Activated naive CD4-positive, alpha-beta T cell treated with anti-CD3 and anti-CD28 coated beads, Interleukin-2, amount 50 U/mL, for 72 hours (primary cell): ENCODE measurements around the gene CXCR6. TPM values are rescaled to one million over a fixed set of nuclear protein-coding genes. Genes with fewer than 3 reads are reported as not detected.
"Not testable (repeated sequence)": the region's sequence is repeated elsewhere in the genome, so short reads cannot be mapped to it uniquely, and the experiment has no call there.

ENCODE experiments used
- ATAC-seq, 2 donors: fragments of 150-1000 bp; cut with Tn5 transposase; 2 replicates each; pipeline ENCODE4 v1.10.0; 2021; ENCODE audit warnings: mild to moderate bottlenecking in 2 of 2, moderate library complexity in 2 of 2
- DNase-seq, 2 donors: peaks; one replicate each; pipeline ENCODE4 v3.0.0; 2021 to 2022; ENCODE audit warnings: low spot score in 2 of 2
- H3K27ac Mint-ChIP-seq, 2 donors: one replicate each; pipeline ENCODE4 v1.8.0; 2022; ENCODE audit warnings: mild to moderate bottlenecking in 2 of 2, mixed read lengths in 2 of 2
- H3K36me3 Mint-ChIP-seq, 2 donors: one replicate each; pipeline ENCODE4 v1.8.0; 2022; ENCODE audit warnings: mixed read lengths in 2 of 2
- H3K9me3 Mint-ChIP-seq, 2 donors: one replicate each; pipeline ENCODE4 v1.8.0; 2022; ENCODE audit warnings: mixed read lengths in 2 of 2
- total RNA-seq, 2 donors: library from RNA; stranded (reverse); gene quantifications; one replicate each; pipeline ENCODE4 v1.2.3, GENCODE V29; 2022

CXCR6 gene
- total RNA-seq, 2 donors from 2014 or later: 1.0 to 1.8 TPM

- H3K36me3 Mint-ChIP-seq: peaks cover 22 to 51% of the 10 kb centered on the region in 2 donors
- DNase-seq: no peak
- no peak for ATAC-seq
- peak overlapping the region in 1 of 2 donors; percentile 27 for H3K27ac Mint-ChIP-seq
- no peaks in the 10 kb centered on the region for H3K9me3 Mint-ChIP-seq
These were observed 43.2 kb downstream of the CXCR6 start for GRCh38 chr3:45986303-45986982.

DNA sequence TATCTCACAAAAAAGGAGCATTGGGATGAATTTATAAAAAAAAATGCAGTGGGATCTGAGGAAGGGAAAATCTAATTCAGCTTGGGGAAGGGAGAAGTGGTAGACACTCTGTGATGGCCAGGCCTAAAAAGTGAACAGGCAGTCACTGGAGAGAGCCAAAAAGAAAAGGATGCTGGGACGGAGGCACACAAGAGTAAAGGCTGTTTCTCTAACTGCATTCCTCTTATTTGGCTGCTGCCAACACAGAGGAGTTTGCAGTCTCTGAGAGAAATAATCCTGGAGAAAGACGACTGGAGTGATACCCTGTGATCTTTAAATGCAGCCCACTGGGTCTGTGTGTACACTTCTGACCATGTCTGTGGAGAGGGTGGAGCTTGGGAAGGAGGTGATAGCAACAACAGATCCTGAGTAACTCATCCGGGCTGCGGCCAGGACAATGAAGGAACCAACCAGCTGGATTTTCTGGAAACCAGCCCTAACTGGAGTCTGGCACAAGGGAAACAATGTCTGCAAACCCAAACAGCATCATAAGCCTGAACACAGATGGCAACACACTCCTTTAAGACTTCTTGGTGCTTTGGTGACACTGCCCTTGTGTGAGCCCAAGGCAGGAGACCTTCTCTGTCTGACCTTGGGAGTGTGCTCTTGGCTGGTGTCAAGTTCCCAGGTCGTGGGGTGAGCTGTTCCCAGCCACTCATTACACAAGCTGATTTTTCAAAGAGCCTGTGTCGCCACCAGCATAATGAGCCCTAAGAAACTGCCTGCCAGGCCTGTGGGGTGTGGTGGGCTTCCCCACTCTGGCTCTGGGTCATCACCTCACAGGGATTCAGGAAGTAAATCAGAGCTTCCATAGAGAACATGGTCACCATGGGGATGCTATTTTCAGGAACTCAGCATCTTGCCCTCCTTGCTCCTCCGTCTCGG is 44.4 kb downstream of the CXCR6 start:
- H3K9me3 Mint-ChIP-seq: no peaks in the 10 kb centered on the region
- peak overlapping the region; percentile 27 to 34 for H3K27ac Mint-ChIP-seq
- H3K36me3 Mint-ChIP-seq: peaks cover 20 to 56% of the 10 kb centered on the region in 2 donors

DNA sequence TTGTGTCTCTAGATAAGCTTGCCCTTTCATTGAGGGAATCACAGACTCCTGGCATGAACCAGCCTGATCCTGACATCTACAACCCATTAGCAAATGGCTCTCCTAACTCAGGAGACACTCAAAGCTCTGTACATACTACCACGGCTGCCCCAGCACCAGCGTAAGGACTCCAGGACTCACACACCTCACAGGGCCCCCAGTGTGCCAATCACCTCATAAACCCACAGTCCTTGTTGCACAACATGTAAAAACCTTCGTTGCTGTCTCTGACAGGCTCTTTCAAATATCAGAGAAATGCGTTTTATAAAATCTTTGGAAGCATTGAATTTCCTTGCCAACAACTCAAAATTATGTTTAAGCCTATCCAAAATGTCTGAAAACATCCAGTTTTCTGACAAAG is 45.1 kb downstream of the CXCR6 start:
- ATAC-seq: peak in 1 of 2 donors; percentile 4

More for the DNA sequence above, 44.4 kb downstream of the CXCR6 start:
- DNase-seq (no peak), ATAC-seq (peak in 1 of 2 donors; percentile 13)

GRCh38 chr3:45988804-45989203 is 45.5 kb downstream of the CXCR6 start:
- peak; percentile 67 to 73 for ATAC-seq
- H3K27ac Mint-ChIP-seq: no peak overlapping the region
- H3K36me3 Mint-ChIP-seq: peaks cover 11 to 53% of the 10 kb centered on the region in 2 donors
- DNase-seq: no peak
- no peaks in the 10 kb centered on the region for H3K9me3 Mint-ChIP-seq

More for the DNA sequence above, 45.1 kb downstream of the CXCR6 start:
- Mint-ChIP-seq H3K27ac (peak overlapping the region in 1 of 2 donors; percentile 34), H3K9me3 (no peaks in the 10 kb centered on the region), H3K36me3 (peaks cover 14 to 56% of the 10 kb centered on the region in 2 donors)
- no peak for DNase-seq

GRCh38 chr3:45990181-45990580 is 46.9 kb downstream of the CXCR6 start:
- no peak for ATAC-seq
- no peak overlapping the region for H3K27ac Mint-ChIP-seq
- DNase-seq: no peak
- peaks cover 8 to 42% of the 10 kb centered on the region in 2 donors for H3K36me3 Mint-ChIP-seq
- no peaks in the 10 kb centered on the region for H3K9me3 Mint-ChIP-seq

DNA sequence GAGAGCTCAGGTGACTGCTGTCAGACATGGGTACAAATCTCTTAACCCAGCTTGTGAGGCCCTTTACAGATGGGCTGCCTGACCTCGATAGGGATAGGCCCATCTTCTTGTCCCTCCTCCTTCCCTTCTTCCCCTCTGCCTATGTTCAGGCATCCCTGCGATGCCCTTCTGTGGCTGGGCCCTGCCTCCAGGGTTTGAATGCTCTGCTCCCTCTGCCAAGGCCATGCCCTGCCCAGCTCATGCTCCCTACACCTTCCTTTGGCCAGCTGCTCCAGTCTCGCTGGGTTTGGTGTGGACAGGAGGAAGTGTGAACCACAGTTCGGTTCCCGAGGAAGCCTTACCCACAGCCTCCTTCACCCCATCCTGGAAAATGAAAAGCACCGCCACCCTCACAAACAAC is 48.1 kb downstream of the CXCR6 start:
- DNase-seq (no peak), ATAC-seq (no peak)
- Mint-ChIP-seq H3K9me3 (no peaks in the 10 kb centered on the region), H3K27ac (no peak overlapping the region), H3K36me3 (peaks cover 10 to 40% of the 10 kb centered on the region in 2 donors)

- ATAC-seq: no peak
These were observed 49.0 kb downstream of the CXCR6 start for GRCh38 chr3:45992133-45992729.

DNA sequence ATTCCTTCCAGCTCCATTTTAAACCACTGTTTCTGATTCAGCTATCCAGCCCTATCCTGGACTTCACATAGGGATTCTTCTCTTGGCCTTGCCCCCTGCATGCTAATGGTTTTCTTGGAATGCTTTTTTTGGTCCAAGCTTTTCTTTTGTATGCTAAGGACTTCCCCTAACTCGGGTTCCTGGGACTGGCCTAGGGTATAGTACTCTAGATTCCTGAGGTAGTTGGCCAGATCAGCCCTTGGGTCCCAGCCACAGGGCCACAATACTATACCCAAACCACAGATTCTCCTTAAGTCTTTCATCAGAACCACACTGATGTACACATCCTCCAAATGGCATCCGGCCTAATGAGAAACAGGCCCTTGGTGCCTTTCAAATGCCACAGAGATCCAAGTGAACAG is 49.6 kb downstream of the CXCR6 start:
- H3K36me3 Mint-ChIP-seq: peaks cover 5 to 32% of the 10 kb centered on the region in 2 donors
- DNase-seq: no peak
- H3K9me3 Mint-ChIP-seq: no peaks in the 10 kb centered on the region
- no peak for ATAC-seq
- peak overlapping the region; percentile 47 to 60 for H3K27ac Mint-ChIP-seq

More at GRCh38 chr3:45992133-45992729, 49.0 kb downstream of the CXCR6 start:
- no peaks in the 10 kb centered on the region for H3K9me3 Mint-ChIP-seq
- H3K36me3 Mint-ChIP-seq: peaks cover 8 to 36% of the 10 kb centered on the region in 2 donors
- DNase-seq: no peak
- H3K27ac Mint-ChIP-seq: peak overlapping the region in 1 of 2 donors; percentile 47

- H3K36me3 Mint-ChIP-seq: peaks cover 5 to 26% of the 10 kb centered on the region in 2 donors
- no peaks in the 10 kb centered on the region for H3K9me3 Mint-ChIP-seq
- no peak for DNase-seq
- H3K27ac Mint-ChIP-seq: peak overlapping the region in 1 of 2 donors; percentile 47
- ATAC-seq: peak; percentile 17 to 48
These were observed 50.3 kb downstream of the CXCR6 start for GRCh38 chr3:45993421-45994027.

GRCh38 chr3:45994419-45995235 is 51.4 kb downstream of the CXCR6 start:
- ATAC-seq (peak; percentile 61 to 67), DNase-seq (peak; percentile 35 to 64)
- H3K27ac Mint-ChIP-seq: peak overlapping the region; percentile 50 to 87
- peaks cover 5 to 26% of the 10 kb centered on the region in 2 donors for H3K36me3 Mint-ChIP-seq
- H3K9me3 Mint-ChIP-seq: no peaks in the 10 kb centered on the region

GRCh38 chr3:45995236-45996192 is 52.2 kb downstream of the CXCR6 start, which contains the start of gene FYCO1:
TSS of gene FYCO1 (minus strand) at chr3:45995824. CDS start at chr3:45984910, 10,914 bp downstream.
- peaks cover 5 to 18% of the 10 kb centered on the region in 2 donors for H3K36me3 Mint-ChIP-seq
- ATAC-seq (peak; percentile 82 to 87), DNase-seq (peak; percentile 78 to 83)
- H3K27ac Mint-ChIP-seq: peak within 1 kb of the TSS; percentile 50 to 87
- H3K9me3 Mint-ChIP-seq: no peaks in the 10 kb centered on the region

DNA sequence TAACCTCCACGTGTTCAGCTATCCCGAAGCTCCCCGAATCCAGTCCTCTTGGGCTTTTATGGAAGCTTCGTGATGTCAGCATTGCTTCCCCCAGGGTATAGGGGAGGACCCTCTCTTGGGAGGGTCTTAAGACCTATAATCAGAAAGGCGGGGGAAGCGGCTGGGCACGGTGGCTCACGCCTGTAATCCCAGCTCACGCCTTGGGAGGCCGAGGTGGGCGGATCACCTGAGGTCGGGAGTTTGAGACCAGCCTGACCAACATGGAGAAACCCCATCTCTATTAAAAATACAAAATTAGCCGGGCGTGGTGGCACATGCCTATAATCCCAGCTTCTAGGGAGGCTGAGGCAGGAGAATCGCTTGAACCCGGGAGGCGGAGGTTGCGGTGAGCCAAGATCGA is 54.2 kb downstream of the CXCR6 start:
- not testable (repeated sequence) for H3K27ac Mint-ChIP-seq, ATAC-seq, DNase-seq, H3K9me3 Mint-ChIP-seq, H3K36me3 Mint-ChIP-seq

DNA sequence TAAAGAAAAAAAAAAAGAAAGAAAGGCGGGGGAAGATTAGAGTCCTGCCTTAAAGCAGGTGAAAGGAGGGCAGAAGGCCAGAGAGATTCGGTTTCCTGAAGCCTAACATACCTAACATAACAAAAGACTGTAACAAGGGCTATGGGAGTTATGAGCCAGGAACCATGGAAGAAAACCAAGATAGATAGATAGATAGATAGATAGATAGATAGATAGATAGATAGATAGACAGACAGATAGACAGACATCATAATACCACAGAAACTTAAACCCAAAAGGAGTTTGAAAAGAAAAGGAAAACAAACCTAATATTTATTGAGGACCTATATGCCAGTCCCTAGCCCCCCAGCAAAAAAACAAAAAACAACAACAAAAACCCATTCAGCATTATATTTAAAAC is 54.7 kb downstream of the CXCR6 start:
- Mint-ChIP-seq H3K36me3 (peaks cover 5 to 6% of the 10 kb centered on the region in 2 donors), H3K27ac (no peak overlapping the region), H3K9me3 (no peaks in the 10 kb centered on the region)
- no peak for DNase-seq
- ATAC-seq: no peak
